ENCODE data around the gene PAK1.

Gene PAK1

DNA sequence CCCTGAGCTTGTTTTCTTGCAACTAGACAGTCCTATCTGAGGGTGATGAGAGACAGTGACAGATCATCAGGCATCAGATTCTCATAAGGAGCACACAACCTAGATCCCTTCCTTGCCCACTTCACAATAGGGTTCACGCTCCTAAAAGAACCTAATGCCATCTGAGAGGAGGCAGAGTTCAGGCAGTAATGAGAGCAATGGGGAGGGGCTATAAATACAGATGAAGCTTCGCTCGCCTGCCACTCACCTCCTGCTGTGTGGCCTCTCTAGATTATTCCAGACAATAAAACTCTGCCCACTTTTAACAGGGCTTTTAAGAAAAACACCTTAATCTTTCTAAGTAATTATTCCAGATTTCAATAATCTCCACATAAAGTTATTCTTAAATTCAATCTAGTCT is 43.9 kb upstream of the PAK1 start:
- no peak for TF ChIP-seq OSR1 (CRISPR knock-in tag; IDR thresholded peaks at IDR 0.05)
- TF ChIP-seq CSDC2 (CRISPR knock-in tag; IDR thresholded peaks at IDR 0.05) = no peak
- no peak for TF ChIP-seq ARNTL (CRISPR knock-in tag; IDR thresholded peaks at IDR 0.05; ENCODE audit: borderline replicate concordance, low read depth)
- TF ChIP-seq ISL1 (CRISPR knock-in tag; IDR thresholded peaks at IDR 0.05) = no peak
- TF ChIP-seq, protein P1, sequence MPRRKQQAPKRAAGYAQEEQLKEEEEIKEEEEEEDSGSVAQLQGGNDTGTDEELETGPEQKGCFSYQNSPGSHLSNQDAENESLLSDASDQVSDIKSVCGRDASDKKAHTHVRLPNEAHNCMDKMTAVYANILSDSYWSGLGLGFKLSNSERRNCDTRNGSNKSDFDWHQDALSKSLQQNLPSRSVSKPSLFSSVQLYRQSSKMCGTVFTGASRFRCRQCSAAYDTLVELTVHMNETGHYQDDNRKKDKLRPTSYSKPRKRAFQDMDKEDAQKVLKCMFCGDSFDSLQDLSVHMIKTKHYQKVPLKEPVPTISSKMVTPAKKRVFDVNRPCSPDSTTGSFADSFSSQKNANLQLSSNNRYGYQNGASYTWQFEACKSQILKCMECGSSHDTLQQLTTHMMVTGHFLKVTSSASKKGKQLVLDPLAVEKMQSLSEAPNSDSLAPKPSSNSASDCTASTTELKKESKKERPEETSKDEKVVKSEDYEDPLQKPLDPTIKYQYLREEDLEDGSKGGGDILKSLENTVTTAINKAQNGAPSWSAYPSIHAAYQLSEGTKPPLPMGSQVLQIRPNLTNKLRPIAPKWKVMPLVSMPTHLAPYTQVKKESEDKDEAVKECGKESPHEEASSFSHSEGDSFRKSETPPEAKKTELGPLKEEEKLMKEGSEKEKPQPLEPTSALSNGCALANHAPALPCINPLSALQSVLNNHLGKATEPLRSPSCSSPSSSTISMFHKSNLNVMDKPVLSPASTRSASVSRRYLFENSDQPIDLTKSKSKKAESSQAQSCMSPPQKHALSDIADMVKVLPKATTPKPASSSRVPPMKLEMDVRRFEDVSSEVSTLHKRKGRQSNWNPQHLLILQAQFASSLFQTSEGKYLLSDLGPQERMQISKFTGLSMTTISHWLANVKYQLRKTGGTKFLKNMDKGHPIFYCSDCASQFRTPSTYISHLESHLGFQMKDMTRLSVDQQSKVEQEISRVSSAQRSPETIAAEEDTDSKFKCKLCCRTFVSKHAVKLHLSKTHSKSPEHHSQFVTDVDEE (CRISPR knock-in tag; IDR thresholded peaks at IDR 0.05) = no peak
- TF ChIP-seq, protein P2, sequence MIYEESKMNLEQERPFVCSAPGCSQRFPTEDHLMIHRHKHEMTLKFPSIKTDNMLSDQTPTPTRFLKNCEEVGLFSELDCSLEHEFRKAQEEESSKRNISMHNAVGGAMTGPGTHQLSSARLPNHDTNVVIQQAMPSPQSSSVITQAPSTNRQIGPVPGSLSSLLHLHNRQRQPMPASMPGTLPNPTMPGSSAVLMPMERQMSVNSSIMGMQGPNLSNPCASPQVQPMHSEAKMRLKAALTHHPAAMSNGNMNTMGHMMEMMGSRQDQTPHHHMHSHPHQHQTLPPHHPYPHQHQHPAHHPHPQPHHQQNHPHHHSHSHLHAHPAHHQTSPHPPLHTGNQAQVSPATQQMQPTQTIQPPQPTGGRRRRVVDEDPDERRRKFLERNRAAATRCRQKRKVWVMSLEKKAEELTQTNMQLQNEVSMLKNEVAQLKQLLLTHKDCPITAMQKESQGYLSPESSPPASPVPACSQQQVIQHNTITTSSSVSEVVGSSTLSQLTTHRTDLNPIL (CRISPR knock-in tag; IDR thresholded peaks at IDR 0.05; ENCODE audit: low read depth) = no peak
- no peak for TF ChIP-seq ZNF565 (CRISPR knock-in tag; conservative IDR thresholded peaks at IDR 0.05; ENCODE audit: low read depth)
- no peak for TF ChIP-seq SNAI2 (CRISPR knock-in tag; IDR thresholded peaks at IDR 0.05)
- TF ChIP-seq, protein P3, sequence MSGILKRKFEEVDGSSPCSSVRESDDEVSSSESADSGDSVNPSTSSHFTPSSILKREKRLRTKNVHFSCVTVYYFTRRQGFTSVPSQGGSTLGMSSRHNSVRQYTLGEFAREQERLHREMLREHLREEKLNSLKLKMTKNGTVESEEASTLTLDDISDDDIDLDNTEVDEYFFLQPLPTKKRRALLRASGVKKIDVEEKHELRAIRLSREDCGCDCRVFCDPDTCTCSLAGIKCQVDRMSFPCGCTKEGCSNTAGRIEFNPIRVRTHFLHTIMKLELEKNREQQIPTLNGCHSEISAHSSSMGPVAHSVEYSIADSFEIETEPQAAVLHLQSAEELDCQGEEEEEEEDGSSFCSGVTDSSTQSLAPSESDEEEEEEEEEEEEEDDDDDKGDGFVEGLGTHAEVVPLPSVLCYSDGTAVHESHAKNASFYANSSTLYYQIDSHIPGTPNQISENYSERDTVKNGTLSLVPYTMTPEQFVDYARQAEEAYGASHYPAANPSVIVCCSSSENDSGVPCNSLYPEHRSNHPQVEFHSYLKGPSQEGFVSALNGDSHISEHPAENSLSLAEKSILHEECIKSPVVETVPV (CRISPR knock-in tag; IDR thresholded peaks at IDR 0.05) = no peak
- no peak for TF ChIP-seq RARB (CRISPR knock-in tag; IDR thresholded peaks at IDR 0.05)
- no peak for TF ChIP-seq ZFP3 (CRISPR knock-in tag; IDR thresholded peaks at IDR 0.05)
- TF ChIP-seq TCF4 (CRISPR knock-in tag; IDR thresholded peaks at IDR 0.05; ENCODE audit: borderline replicate concordance) = no peak
- TF ChIP-seq, protein P4, sequence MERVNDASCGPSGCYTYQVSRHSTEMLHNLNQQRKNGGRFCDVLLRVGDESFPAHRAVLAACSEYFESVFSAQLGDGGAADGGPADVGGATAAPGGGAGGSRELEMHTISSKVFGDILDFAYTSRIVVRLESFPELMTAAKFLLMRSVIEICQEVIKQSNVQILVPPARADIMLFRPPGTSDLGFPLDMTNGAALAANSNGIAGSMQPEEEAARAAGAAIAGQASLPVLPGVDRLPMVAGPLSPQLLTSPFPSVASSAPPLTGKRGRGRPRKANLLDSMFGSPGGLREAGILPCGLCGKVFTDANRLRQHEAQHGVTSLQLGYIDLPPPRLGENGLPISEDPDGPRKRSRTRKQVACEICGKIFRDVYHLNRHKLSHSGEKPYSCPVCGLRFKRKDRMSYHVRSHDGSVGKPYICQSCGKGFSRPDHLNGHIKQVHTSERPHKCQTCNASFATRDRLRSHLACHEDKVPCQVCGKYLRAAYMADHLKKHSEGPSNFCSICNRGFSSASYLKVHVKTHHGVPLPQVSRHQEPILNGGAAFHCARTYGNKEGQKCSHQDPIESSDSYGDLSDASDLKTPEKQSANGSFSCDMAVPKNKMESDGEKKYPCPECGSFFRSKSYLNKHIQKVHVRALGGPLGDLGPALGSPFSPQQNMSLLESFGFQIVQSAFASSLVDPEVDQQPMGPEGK (CRISPR knock-in tag; IDR thresholded peaks at IDR 0.05; ENCODE audit: borderline replicate concordance) = no peak
- no peak for TF ChIP-seq PPARA (CRISPR knock-in tag; IDR thresholded peaks at IDR 0.05; ENCODE audit: borderline replicate concordance)
- no peak for TF ChIP-seq ZC3H10 (CRISPR knock-in tag; IDR thresholded peaks at IDR 0.05)
- TF ChIP-seq, protein P5, sequence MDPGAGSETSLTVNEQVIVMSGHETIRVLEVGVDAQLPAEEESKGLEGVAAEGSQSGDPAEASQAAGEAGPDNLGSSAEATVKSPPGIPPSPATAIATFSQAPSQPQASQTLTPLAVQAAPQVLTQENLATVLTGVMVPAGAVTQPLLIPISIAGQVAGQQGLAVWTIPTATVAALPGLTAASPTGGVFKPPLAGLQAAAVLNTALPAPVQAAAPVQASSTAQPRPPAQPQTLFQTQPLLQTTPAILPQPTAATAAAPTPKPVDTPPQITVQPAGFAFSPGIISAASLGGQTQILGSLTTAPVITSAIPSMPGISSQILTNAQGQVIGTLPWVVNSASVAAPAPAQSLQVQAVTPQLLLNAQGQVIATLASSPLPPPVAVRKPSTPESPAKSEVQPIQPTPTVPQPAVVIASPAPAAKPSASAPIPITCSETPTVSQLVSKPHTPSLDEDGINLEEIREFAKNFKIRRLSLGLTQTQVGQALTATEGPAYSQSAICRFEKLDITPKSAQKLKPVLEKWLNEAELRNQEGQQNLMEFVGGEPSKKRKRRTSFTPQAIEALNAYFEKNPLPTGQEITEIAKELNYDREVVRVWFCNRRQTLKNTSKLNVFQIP (CRISPR knock-in tag; IDR thresholded peaks at IDR 0.05; ENCODE audit: borderline replicate concordance, low read depth) = no peak
- TF ChIP-seq ZNF8 (CRISPR knock-in tag; IDR thresholded peaks at IDR 0.05) = no peak
- no peak for TF ChIP-seq ZFP30 (CRISPR knock-in tag; IDR thresholded peaks at IDR 0.05)
- no peak for TF ChIP-seq ESRRG (CRISPR knock-in tag; IDR thresholded peaks at IDR 0.05)
- no peak for ATAC-seq

DNA sequence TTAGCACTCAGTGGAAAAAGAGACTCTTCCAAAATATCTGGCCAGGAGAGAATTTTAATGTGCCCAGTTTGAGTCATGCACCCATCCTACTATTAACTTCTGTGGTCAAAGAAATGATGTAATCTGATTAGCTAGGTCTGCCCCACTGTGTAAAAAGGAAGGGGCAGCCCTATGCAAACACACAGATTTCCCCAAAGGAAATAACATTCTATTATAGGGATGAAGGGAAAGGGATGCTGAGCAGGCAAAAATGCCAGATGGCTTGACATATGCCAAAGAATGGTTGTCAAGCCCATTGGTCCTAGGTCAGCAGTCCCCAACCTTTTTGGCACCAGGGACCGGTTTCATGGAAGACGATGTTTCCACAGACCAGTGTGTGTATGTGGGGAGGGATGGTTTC is 43.3 kb upstream of the PAK1 start:
- no peak for ATAC-seq
- TF ChIP-seq, protein P3 (CRISPR knock-in tag; IDR thresholded peaks at IDR 0.05) = no peak
- peak; percentile 38; the same call in 1 of the 2 replicates for TF ChIP-seq ISL1 (CRISPR knock-in tag; IDR thresholded peaks at IDR 0.05)
- TF ChIP-seq, protein P5 (CRISPR knock-in tag; IDR thresholded peaks at IDR 0.05; ENCODE audit: borderline replicate concordance, low read depth) = no peak
- TF ChIP-seq SNAI2 (CRISPR knock-in tag; IDR thresholded peaks at IDR 0.05) = no peak
- TF ChIP-seq, protein P2 (CRISPR knock-in tag; IDR thresholded peaks at IDR 0.05; ENCODE audit: low read depth) = no peak

Measured in SK-N-SH treated with all-trans-retinoic acid at 6 μM for 48 hours (cell line).